Measurements from ENCODE around the gene IFIT1. TPM values are rescaled to one million over a fixed set of nuclear protein-coding genes. Genes with fewer than 3 reads are reported as not detected.
A peak's percentile ranks its signal among the peaks of the same experiment; 100 is the strongest.
"Not testable (repeated sequence)": the region's sequence is repeated elsewhere in the genome, so short reads cannot be mapped to it uniquely, and the experiment has no call there.

The IFIT1 gene
- 10 to 100 TPM; 19.1 to 22.9 (median 20.9) TPM for polyA plus RNA-seq (ENCODE audit: insufficient read length in 3 of 3)

GRCh38 chr10:89391907-89392756 lies at the start of gene IFIT1:
Gene IFIT1, plus strand, starts transcription at chr10:89392623. Its CDS starts 90 bp downstream, at chr10:89392713.
- DNase-seq (ENCODE audit: low read depth in 3 of 3, low spot score in 2 of 3) = peak in 1 of 3 donors; percentile 80

- DNase-seq (ENCODE audit: low read depth in 3 of 3, low spot score in 2 of 3) = no peak
These were observed 49.2 kb upstream of the IFIT1 start for GRCh38 chr10:89343089-89343767.

- no peak for DNase-seq (ENCODE audit: low read depth in 3 of 3, low spot score in 2 of 3)
These were observed 48.3 kb upstream of the IFIT1 start for GRCh38 chr10:89344156-89344555.

- no peak for DNase-seq (ENCODE audit: low read depth in 3 of 3, low spot score in 2 of 3)
These were observed 46.9 kb upstream of the IFIT1 start for GRCh38 chr10:89345367-89346000.

GRCh38 chr10:89346405-89347254 lies 45.8 kb upstream of the IFIT1 start:
- DNase-seq (ENCODE audit: low read depth in 3 of 3, low spot score in 2 of 3) = no peak

GRCh38 chr10:89347701-89348457 lies 44.5 kb upstream of the IFIT1 start:
- no peak for DNase-seq (ENCODE audit: low read depth in 3 of 3, low spot score in 2 of 3)

GRCh38 chr10:89348481-89348880 lies 43.9 kb upstream of the IFIT1 start:
- DNase-seq (ENCODE audit: low read depth in 3 of 3, low spot score in 2 of 3) = no peak

- DNase-seq (ENCODE audit: low read depth in 3 of 3, low spot score in 2 of 3) = no peak
These were observed 43.4 kb upstream of the IFIT1 start for GRCh38 chr10:89348975-89349374.

GRCh38 chr10:89350631-89351315 lies 41.6 kb upstream of the IFIT1 start:
- DNase-seq (ENCODE audit: low read depth in 3 of 3, low spot score in 2 of 3) = not testable (repeated sequence)

GRCh38 chr10:89351412-89351779 lies 41.0 kb upstream of the IFIT1 start:
- no peak for DNase-seq (ENCODE audit: low read depth in 3 of 3, low spot score in 2 of 3)

- no peak for DNase-seq (ENCODE audit: low read depth in 3 of 3, low spot score in 2 of 3)
These were observed 40.4 kb upstream of the IFIT1 start for GRCh38 chr10:89351780-89352597.

GRCh38 chr10:89352802-89353201 lies 39.6 kb upstream of the IFIT1 start:
- no peak for DNase-seq (ENCODE audit: low read depth in 3 of 3, low spot score in 2 of 3)

GRCh38 chr10:89355394-89355931 lies 37.0 kb upstream of the IFIT1 start:
- DNase-seq (ENCODE audit: low read depth in 3 of 3, low spot score in 2 of 3) = no peak

- no peak for DNase-seq (ENCODE audit: low read depth in 3 of 3, low spot score in 2 of 3)
These were observed 35.3 kb upstream of the IFIT1 start for GRCh38 chr10:89357096-89357495.

- DNase-seq (ENCODE audit: low read depth in 3 of 3, low spot score in 2 of 3) = no peak
These were observed 34.4 kb upstream of the IFIT1 start for GRCh38 chr10:89357975-89358374.

GRCh38 chr10:89360157-89360556 lies 32.3 kb upstream of the IFIT1 start:
- DNase-seq (ENCODE audit: low read depth in 3 of 3, low spot score in 2 of 3) = no peak

- no peak for DNase-seq (ENCODE audit: low read depth in 3 of 3, low spot score in 2 of 3)
These were observed 29.5 kb upstream of the IFIT1 start for GRCh38 chr10:89362929-89363328.
